MCF 10A (cell line): ENCODE measurements around the gene AMOTL2. TPM values are rescaled to one million over a fixed set of nuclear protein-coding genes. Genes with fewer than 3 reads are reported as not detected.

ENCODE experiments used
- BruUV-seq: library from RNA; stranded (reverse); fragments of 400-500 nt; replicated peaks from 2 replicates; lab custom pipeline; 2021; lab: Mats Ljungman, UMichigan
- CTCF ChIA-PET: fragments of 300-600 bp; sonication (Branson Sonifier 250); formaldehyde crosslinking; extraction: SDS; loops from one replicate; lab custom pipeline; 2021; ENCODE audit warnings: antibody characterized with exemption, inconsistent platforms; lab: Yijun Ruan, JAX
- POLR2A ChIA-PET: fragments of 300-600, 350-650 bp; sonication (Branson Sonifier 250); formaldehyde crosslinking; extraction: SDS; loops from one replicate; lab custom pipeline; 2020; ENCODE audit warnings: antibody characterized with exemption, inconsistent platforms; lab: Yijun Ruan, JAX
- DNase-seq: peaks from one replicate; pipeline ENCODE4 v3.0.0-alpha.2; 2018; ENCODE audit not compliant: unreplicated experiment
- H3K27ac Mint-ChIP-seq: one replicate; pipeline ENCODE4 v1.8.0; 2022; ENCODE audit warnings: mild to moderate bottlenecking, low read depth, mixed read lengths; ENCODE audit not compliant: unreplicated experiment
- H3K27me3 Mint-ChIP-seq: one replicate; pipeline ENCODE4 v1.8.0; 2022; ENCODE audit warnings: mixed read lengths; ENCODE audit not compliant: insufficient read depth, unreplicated experiment
- H3K36me3 Mint-ChIP-seq: one replicate; pipeline ENCODE4 v1.8.0; 2022; ENCODE audit warnings: mild to moderate bottlenecking, moderate library complexity, mixed read lengths; ENCODE audit not compliant: insufficient read depth, unreplicated experiment
- H3K4me1 Mint-ChIP-seq: one replicate; pipeline ENCODE4 v1.8.0; 2022; ENCODE audit warnings: mixed read lengths; ENCODE audit not compliant: insufficient read depth, unreplicated experiment
- H3K4me3 Mint-ChIP-seq: one replicate; pipeline ENCODE4 v1.8.0; 2022; ENCODE audit warnings: mild to moderate bottlenecking, moderate library complexity, mixed read lengths; ENCODE audit not compliant: unreplicated experiment
- H3K9me3 Mint-ChIP-seq: one replicate; pipeline ENCODE4 v1.8.0; 2022; ENCODE audit warnings: mixed read lengths; ENCODE audit not compliant: unreplicated experiment
- CTCF ChIP-seq: fragments of 200-600 bp; IDR thresholded peaks from one replicate; pipeline ENCODE4 v1.8.0; 2022; ENCODE audit warnings: antibody characterized with exemption, mild to moderate bottlenecking; ENCODE audit not compliant: unreplicated experiment
- intact Hi-C: fragments of 100-400 bp; cut with micrococcal nuclease; formaldehyde crosslinking; loops from 2 replicates; pipeline ENCODE4 v1.14.1; 2022
- total RNA-seq: library from RNA; stranded (reverse); gene quantifications from 2 replicates; pipeline ENCODE4 v1.2.3, GENCODE V29; 2022

The AMOTL2 gene
- total RNA-seq, 1 experiment from 2014 or later: 137 TPM

GRCh38 chr3:134328147-134328591 is 46.1 kb downstream of the AMOTL2 start:
- Mint-ChIP-seq H3K27ac (peak overlapping the region; percentile 53), H3K4me1 (peaks cover 78% of the 10 kb centered on the region), H3K27me3 (no peaks in the 10 kb centered on the region), H3K9me3 (no peaks in the 10 kb centered on the region), H3K4me3 (peak overlapping the region; percentile 3), H3K36me3 (no peaks in the 10 kb centered on the region)
- ChIA-PET CTCF (interaction anchor here (0.5 to 1.2 kb wide), 6 partner anchors 9 to 149 kb away, joined by 3 to 5 read pairs (median 4); no protein-coding TSS in a partner anchor), POLR2A (interaction anchor here (0.7 to 4.9 kb wide), 16 partner anchors 12 to 384 kb away, joined by 3 to 95 read pairs (median 10); partner anchors contain the start of genes AMOTL2, ANAPC13 and CEP63)
- intact Hi-C loops: no loop called here
- no TSS peak for BruUV-seq
- peak; percentile 92 for DNase-seq
- no peak for TF ChIP-seq CTCF

GRCh38 chr3:134327594-134327975 is 46.7 kb downstream of the AMOTL2 start:
- DNase-seq: peak; percentile 98
- ChIA-PET CTCF (interaction anchor here (0.7 to 2.5 kb wide), 5 partner anchors 10 to 149 kb away, joined by 4 to 9 read pairs (median 5); no protein-coding TSS in a partner anchor), POLR2A (interaction anchor here (0.8 to 4.9 kb wide), 15 partner anchors 8 to 158 kb away, joined by 4 to 95 read pairs (median 11); partner anchors contain the start of genes AMOTL2, ANAPC13 and CEP63)
- H3K27me3 Mint-ChIP-seq: no peaks in the 10 kb centered on the region
- no TSS peak for BruUV-seq
- no peaks in the 10 kb centered on the region for H3K9me3 Mint-ChIP-seq
- H3K27ac Mint-ChIP-seq: peak overlapping the region; percentile 53
- H3K4me3 Mint-ChIP-seq: peak overlapping the region; percentile 50
- TF ChIP-seq CTCF: no peak
- intact Hi-C loops: loop anchor here (1.0 to 2.0 kb wide), 4 partner anchors 10 to 37 kb away; no protein-coding TSS in a partner anchor
- peaks cover 78% of the 10 kb centered on the region for H3K4me1 Mint-ChIP-seq
- H3K36me3 Mint-ChIP-seq: no peaks in the 10 kb centered on the region

- Mint-ChIP-seq H3K36me3 (no peaks in the 10 kb centered on the region), H3K27ac (peak overlapping the region; percentile 52), H3K27me3 (no peaks in the 10 kb centered on the region), H3K9me3 (no peaks in the 10 kb centered on the region), H3K4me3 (peak overlapping the region; percentile 50), H3K4me1 (peaks cover 72% of the 10 kb centered on the region)
- POLR2A ChIA-PET: interaction anchor here (0.8 to 4.9 kb wide), 14 partner anchors 9 to 159 kb away, joined by 4 to 95 read pairs (median 11); partner anchors contain the start of genes AMOTL2, ANAPC13 and CEP63
- peak; percentile 96 for DNase-seq
- CTCF ChIA-PET: interaction anchor here (0.7 to 2.5 kb wide), 7 partner anchors 9 to 154 kb away, joined by 3 to 9 read pairs (median 4); no protein-coding TSS in a partner anchor
- TF ChIP-seq CTCF: no peak
- BruUV-seq: no TSS peak
- intact Hi-C loops: loop anchor here (1.0 to 2.0 kb wide), 4 partner anchors 10 to 38 kb away; no protein-coding TSS in a partner anchor
Observed at GRCh38 chr3:134326760-134327593, 47.3 kb downstream of the AMOTL2 start.
